GM18873 (cell line): ENCODE measurements around the gene LENG9.
A peak's percentile ranks its signal among the peaks of the same experiment; 100 is the strongest.
"Not testable (repeated sequence)": the region's sequence is repeated elsewhere in the genome, so short reads cannot be mapped to it uniquely, and the experiment has no call there.

Experiments used
- ATAC-seq: cut with Tn5 transposase; IDR thresholded peaks from one replicate; pipeline ENCODE4 v1.9.1; 2021; ENCODE audit warnings: mild to moderate bottlenecking, moderate library complexity, moderate number of reproducible peaks; ENCODE audit not compliant: unreplicated experiment, low FRiP score

Gene LENG9

GRCh38 chr19:54463531-54464043 lies at the start of gene LENG9:
LENG9 (minus strand) TSS chr19:54463778; CDS start chr19:54463526, 252 bp downstream.
- ATAC-seq: peak; percentile 55

GRCh38 chr19:54509200-54509940 lies 45.8 kb upstream of the LENG9 start:
- not testable (repeated sequence) for ATAC-seq

- ATAC-seq: not testable (repeated sequence)
Measured at GRCh38 chr19:54508487-54508886, 44.9 kb upstream of the LENG9 start.

- ATAC-seq: no peak
Measured at GRCh38 chr19:54507824-54508223, 44.2 kb upstream of the LENG9 start.

GRCh38 chr19:54507038-54507717 lies 43.6 kb upstream of the LENG9 start:
- ATAC-seq: not testable (repeated sequence)

GRCh38 chr19:54506079-54506478 lies 42.5 kb upstream of the LENG9 start:
- no peak for ATAC-seq

- ATAC-seq: not testable (repeated sequence)
Measured at GRCh38 chr19:54505542-54505941, 42.0 kb upstream of the LENG9 start.

- ATAC-seq: no peak
Measured at GRCh38 chr19:54502518-54503048, 39.0 kb upstream of the LENG9 start, which contains the start of gene LAIR2. LAIR2 (plus strand) TSS chr19:54502831; CDS start chr19:54502919, 88 bp downstream.

GRCh38 chr19:54498451-54498772 lies 34.8 kb upstream of the LENG9 start:
- ATAC-seq: not testable (repeated sequence)

GRCh38 chr19:54497747-54498450 lies 34.3 kb upstream of the LENG9 start:
- ATAC-seq: not testable (repeated sequence)

- not testable (repeated sequence) for ATAC-seq
Measured at GRCh38 chr19:54495284-54495683, 31.7 kb upstream of the LENG9 start.

GRCh38 chr19:54493967-54494585 lies 30.5 kb upstream of the LENG9 start:
- ATAC-seq: no peak

GRCh38 chr19:54493056-54493455 lies 29.5 kb upstream of the LENG9 start:
- not testable (repeated sequence) for ATAC-seq

GRCh38 chr19:54492568-54492967 lies 29.0 kb upstream of the LENG9 start:
- no peak for ATAC-seq

GRCh38 chr19:54489766-54490165 lies 26.2 kb upstream of the LENG9 start:
- ATAC-seq: no peak

GRCh38 chr19:54489341-54489740 lies 25.8 kb upstream of the LENG9 start:
- ATAC-seq: no peak

- no peak for ATAC-seq
Measured at GRCh38 chr19:54485851-54486250, 22.3 kb upstream of the LENG9 start.

GRCh38 chr19:54484451-54484850 lies 20.9 kb upstream of the LENG9 start:
- no peak for ATAC-seq

- ATAC-seq: no peak
Measured at GRCh38 chr19:54482889-54483288, 19.3 kb upstream of the LENG9 start.

GRCh38 chr19:54481326-54481930 lies 17.9 kb upstream of the LENG9 start:
- ATAC-seq: no peak
